NCI-H345 treated with DMSO at 0.1 percent for 48 hours (cell line): Measurements from ENCODE around the gene KPNA6.
A peak's percentile ranks its signal among the peaks of the same experiment; 100 is the strongest.

Experiments
- DNase-seq: peaks from one replicate; lab custom pipeline; 2025; ENCODE audit not compliant: unreplicated experiment; lab: John Stamatoyannopoulos, UW

The KPNA6 gene

DNA sequence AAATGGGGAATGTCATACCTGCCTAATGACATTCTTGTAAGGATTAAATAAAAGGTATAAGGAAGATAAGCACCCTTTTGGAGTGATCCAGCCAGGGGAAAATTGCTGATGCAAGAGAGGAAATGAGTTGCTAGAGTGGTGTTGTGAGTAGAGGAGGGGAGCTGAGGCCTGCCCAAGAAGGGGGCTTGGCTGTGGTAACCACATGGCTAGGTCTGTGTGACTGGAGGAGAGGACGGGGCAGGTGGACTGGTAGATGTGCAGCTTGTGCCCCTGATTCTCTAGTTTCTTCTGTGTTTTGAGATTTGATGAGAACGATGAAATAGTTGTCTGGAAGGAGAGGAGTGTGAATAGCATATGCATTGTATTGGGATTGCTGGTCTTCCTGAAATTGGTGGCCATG lies 78.2 kb downstream of the KPNA6 start:
- no peak for DNase-seq

DNA sequence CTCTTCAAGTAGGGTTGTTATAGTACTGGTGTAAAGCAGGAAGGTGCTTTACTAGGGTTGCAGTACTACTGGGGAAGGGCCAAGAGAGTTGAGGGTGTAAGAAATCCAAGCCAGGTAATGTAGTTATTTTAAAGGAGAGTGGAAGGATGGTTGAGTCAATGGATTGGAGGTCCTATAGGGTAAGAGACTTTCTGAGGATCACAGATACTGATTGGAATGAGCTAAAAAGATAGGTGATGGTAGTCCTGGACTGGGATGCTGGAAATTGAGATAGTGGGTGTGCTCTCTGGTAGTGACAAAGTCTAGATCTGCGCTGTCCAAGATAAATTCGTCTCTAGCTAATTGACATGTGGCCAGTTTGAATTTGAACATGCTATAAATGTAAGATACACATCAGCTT lies 78.6 kb downstream of the KPNA6 start:
- DNase-seq: no peak

GRCh38 chr1:32187850-32188249 lies 80.0 kb downstream of the KPNA6 start:
- no peak for DNase-seq

DNA sequence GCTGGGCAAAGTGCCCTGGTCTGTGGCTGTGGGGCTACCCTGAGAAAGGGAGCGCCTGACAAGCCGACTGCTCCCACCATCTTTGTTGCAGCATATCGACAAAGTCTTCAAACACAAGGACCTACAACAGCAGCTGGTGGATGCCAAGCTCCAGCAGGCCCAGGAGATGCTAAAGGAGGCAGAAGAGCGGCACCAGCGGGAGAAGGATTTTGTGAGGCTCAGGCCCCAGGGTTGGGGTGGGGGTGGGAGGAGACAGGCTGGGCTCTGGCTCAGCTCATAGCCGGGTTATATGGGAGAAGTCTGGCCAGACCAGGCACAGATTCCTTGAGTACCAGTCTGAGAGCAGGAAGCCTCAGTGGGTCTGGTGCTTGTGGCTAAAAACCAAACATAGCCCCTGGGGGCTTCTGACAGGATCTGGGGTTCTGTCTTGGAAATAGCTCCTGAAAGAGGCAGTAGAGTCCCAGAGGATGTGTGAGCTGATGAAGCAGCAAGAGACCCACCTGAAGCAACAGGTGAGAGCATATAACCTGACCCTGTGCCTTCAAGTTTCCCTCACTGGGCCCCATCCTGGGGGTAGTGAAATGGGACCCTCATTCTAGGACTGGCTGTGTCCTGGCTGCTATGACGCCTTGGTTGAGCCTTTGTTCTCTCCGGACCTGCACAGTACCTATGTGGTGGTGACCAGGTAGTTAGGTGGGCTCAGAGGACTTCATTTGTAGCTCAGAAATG lies 84.5 kb downstream of the KPNA6 start:
- DNase-seq: no peak

GRCh38 chr1:32194984-32195383 lies 87.1 kb downstream of the KPNA6 start:
- DNase-seq: no peak

DNA sequence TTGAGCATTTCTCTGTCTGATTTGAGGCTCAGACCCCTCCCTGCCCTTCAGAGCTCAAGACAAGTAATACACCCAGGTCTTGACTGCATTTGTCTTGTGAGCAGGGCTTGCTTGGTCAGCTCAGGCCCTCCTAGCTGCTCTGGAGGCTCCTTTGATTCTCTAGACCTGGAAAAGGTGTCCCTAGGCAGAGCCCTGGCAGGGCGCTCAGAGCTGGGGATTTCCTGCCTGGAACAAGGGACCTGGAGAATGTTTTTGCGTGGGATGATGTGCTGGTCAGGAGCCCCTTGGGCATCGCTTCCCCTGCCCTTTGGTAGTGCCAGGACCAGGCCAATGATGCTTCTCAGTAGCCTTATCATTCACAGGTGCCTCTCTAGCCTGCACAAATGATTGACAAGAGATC lies 87.7 kb downstream of the KPNA6 start:
- no peak for DNase-seq

GRCh38 chr1:32195972-32196823 lies 88.3 kb downstream of the KPNA6 start:
- no peak for DNase-seq

DNA sequence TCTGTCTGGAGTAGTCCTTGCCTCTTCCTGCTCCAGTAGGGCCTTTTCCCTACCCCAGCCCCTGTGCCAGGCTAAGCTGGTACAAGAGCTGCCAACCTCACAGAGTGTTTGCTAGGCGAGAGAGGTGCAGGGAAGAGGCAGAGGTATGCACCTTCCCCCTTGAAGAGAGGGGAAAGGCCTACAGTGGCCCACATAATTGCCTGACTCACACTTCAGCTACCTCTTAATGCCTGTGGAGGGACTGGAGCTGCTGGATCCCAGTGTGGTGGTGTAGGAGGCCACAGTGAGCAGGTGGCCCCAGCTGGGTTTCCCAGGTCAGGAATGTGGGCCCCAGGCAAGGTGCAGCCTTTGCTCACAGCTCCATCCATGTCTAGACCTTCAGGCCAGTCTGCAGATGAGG lies 89.2 kb downstream of the KPNA6 start:
- DNase-seq: no peak

DNA sequence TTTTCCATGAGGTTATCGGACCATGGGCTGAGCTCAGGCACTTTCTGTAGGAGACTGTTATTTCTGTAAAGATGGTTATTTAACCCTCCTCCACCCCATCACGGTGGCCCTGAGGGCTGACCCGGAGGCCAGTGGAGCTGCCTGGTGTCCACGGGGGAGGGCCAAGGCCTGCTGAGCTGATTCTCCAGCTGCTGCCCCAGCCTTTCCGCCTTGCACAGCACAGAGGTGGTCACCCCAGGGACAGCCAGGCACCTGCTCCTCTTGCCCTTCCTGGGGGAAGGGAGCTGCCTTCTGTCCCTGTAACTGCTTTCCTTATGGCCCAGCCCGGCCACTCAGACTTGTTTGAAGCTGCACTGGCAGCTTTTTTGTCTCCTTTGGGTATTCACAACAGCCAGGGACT lies 90.0 kb downstream of the KPNA6 start:
- no peak for DNase-seq

- no peak for DNase-seq
Measured at GRCh38 chr1:32198237-32199042, 90.6 kb downstream of the KPNA6 start.

- DNase-seq: no peak
Measured at GRCh38 chr1:32199043-32199716, 91.3 kb downstream of the KPNA6 start.

DNA sequence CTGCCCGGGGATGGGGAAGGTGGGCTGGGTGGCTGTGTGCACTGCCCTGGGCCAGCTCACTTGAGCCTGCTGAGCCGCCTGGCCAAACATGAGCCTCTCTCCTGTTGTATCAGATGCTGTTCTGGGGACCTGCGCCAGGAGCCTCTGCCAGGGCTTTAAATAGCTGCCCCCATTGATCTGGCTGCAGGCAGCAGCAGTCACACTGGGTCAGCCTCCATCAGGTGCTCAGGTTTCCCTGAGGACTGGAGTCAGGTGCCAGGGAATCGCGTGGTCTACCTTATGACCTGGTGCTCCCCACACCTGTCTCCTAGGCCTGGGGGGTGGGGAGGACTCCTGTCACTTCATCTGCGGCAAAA lies 91.8 kb downstream of the KPNA6 start:
- DNase-seq: peak; percentile 34

- peak; percentile 39 for DNase-seq
Measured at GRCh38 chr1:32200226-32201010, 92.6 kb downstream of the KPNA6 start, which contains the start of gene CCDC28B. TSS of gene CCDC28B (plus strand) at chr1:32200595. CDS start at chr1:32201936, 1,341 bp downstream.

- DNase-seq: no peak
Measured at GRCh38 chr1:32201011-32201855, 93.4 kb downstream of the KPNA6 start.

- no peak for DNase-seq
Measured at GRCh38 chr1:32204943-32205361, 97.1 kb downstream of the KPNA6 start.

GRCh38 chr1:32205401-32206370 lies 97.8 kb downstream of the KPNA6 start, which contains the start of gene IQCC:
TSS of gene IQCC (plus strand) at chr1:32205671. CDS start at chr1:32205682, 11 bp downstream.
- DNase-seq: peak; percentile 84

DNA sequence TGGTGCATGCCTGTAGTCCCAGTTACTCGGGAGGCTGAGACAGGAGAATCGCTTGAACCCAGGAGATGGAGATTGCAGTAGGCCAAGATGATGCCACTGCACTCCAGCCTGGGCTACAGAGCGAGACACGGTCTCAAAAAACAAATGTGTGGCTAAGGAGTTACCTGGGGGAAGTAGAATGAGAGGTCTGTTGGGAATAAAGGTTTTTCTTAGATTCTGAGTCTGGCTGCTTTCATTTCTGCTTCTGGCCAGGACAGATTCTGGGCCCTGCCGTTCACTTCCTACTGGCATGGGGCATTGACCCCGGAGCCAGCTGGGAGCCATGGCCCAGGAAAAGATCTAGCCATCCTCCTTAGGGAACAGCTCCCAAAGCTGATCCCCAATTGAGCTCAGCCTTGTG lies 100.6 kb downstream of the KPNA6 start:
- no peak for DNase-seq

DNA sequence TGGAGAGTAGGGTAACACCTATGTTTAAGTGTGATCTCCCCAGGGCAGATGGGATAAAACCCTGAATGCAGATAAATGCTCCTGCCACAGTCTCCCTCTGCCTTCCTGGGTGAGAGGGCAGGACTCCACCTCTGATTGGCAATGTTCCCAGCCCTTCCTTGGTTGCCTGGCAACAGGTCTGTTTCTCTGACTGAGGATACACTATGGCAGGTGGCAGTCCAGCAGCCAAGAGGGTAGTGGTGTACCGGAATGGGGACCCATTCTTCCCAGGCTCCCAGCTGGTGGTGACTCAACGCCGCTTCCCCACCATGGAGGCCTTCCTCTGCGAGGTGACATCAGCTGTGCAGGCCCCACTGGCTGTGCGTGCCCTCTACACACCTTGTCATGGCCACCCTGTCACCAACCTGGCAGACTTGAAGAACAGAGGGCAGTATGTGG lies 101.1 kb downstream of the KPNA6 start, which contains the start of gene DCDC2B:
TSS of gene DCDC2B (plus strand) at position 199 of the 438 bp plus-strand sequence. CDS start at position 204, 5 bp downstream.
- peak; percentile 66 for DNase-seq
